Activated naive CD8-positive, alpha-beta T cell (primary cell): Measurements from ENCODE around the gene NDUFV2.
A peak's percentile ranks its signal among the peaks of the same experiment; 100 is the strongest.
"Not testable (repeated sequence)": the region's sequence is repeated elsewhere in the genome, so short reads cannot be mapped to it uniquely, and the experiment has no call there.

ENCODE experiments used
- H3K27ac Mint-ChIP-seq: one replicate; pipeline ENCODE4 v1.8.0; 2021; ENCODE audit warnings: mixed read lengths
- H3K27me3 Mint-ChIP-seq: one replicate; pipeline ENCODE4 v1.8.0; 2021; ENCODE audit warnings: mixed read lengths
- H3K36me3 Mint-ChIP-seq: one replicate; pipeline ENCODE4 v1.8.0; 2021; ENCODE audit warnings: mixed read lengths
- H3K4me1 Mint-ChIP-seq: one replicate; pipeline ENCODE4 v1.8.0; 2021; ENCODE audit warnings: low read depth, mixed read lengths
- H3K4me3 Mint-ChIP-seq: one replicate; pipeline ENCODE4 v1.8.0; 2021; ENCODE audit warnings: mild to moderate bottlenecking, mixed read lengths
- H3K9me3 Mint-ChIP-seq: one replicate; pipeline ENCODE4 v1.8.0; 2021; ENCODE audit warnings: low read depth, mixed read lengths

Gene NDUFV2

DNA sequence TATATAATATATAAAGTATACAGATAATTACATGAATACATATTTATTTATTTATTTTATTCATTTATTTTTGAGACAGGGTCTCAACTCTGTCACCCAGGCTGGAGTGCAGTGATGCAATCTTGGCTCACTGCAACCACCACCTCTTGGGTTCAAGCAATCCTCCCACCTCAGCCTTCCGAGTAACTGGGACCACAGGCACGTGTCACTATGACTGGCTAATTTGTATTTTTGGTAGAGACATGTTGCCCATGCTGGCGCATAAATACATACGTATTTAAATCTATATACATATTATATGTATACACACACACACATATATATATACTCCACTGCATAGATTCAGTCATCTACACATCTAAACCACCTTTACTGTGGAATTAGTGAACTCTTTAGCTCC is 20.6 kb upstream of the NDUFV2 start:
- Mint-ChIP-seq H3K27me3 (no peaks in the 10 kb centered on the region), H3K4me1 (peaks cover 41% of the 10 kb centered on the region), H3K36me3 (no peaks in the 10 kb centered on the region), H3K4me3 (no peak overlapping the region), H3K27ac (no peak overlapping the region), H3K9me3 (no peaks in the 10 kb centered on the region)

DNA sequence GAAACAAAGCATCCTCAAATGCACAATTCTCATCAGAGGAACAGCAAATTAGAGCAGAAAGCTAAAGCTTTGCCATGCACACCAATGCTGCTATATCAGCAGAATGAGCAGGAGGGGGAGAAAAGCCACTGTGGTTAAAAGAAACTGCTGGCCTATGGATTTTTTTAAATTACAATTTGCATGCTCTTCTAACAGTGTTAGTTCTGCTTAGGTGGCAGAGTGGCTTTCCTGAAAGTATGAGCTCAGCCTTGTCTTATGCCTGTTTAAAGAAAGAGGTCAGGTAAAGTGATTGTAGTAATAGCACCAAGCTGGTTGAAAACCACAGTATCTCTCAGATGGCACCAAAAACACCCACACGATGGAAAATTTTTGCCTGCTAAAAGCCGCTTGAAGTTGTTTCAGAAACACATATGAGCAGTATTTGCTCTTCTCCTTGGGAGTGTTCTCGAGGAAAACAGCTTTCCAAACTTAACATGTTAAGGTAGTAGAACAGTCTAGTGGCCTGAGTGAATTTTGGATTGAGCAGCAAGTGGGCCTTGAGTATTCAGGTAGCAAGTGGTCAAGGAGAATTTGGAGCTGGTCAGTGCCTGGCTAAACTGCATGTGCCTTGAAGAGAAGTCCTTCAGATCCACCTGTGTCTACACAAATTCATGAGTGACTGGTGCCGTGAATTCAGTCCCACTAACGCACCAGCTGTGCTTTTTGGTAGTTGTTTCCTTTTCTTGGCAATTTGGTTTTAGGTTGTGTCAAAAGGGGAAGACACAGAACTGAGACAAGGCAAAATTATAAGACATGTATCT is 19.6 kb upstream of the NDUFV2 start:
- Mint-ChIP-seq H3K4me1 (peaks cover 43% of the 10 kb centered on the region), H3K27ac (peak overlapping the region; percentile 91), H3K36me3 (no peaks in the 10 kb centered on the region), H3K9me3 (no peaks in the 10 kb centered on the region), H3K4me3 (peak overlapping the region; percentile 67), H3K27me3 (no peaks in the 10 kb centered on the region)

DNA sequence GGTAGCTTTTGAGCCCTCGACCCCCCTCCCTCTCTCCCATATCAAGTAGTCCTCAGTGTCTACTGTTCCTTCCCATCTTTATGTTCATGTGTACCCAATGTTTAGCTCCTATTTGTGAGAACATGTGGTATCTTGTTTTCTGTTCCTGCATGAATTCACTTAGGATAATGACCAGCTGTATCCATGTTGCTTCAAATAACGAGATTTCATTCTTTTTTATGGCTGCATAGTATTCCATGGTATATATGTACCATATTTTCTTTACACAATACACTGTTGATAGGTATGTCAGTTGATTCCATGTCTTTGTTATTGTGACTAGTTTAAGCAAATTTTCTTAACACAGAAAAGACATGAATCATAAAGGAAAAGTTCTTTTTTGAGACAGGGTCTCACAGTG is 16.5 kb upstream of the NDUFV2 start:
- Mint-ChIP-seq H3K9me3 (no peaks in the 10 kb centered on the region), H3K27me3 (no peaks in the 10 kb centered on the region), H3K4me3 (no peak overlapping the region), H3K4me1 (peaks cover 62% of the 10 kb centered on the region), H3K27ac (peak overlapping the region; percentile 58), H3K36me3 (no peaks in the 10 kb centered on the region)

DNA sequence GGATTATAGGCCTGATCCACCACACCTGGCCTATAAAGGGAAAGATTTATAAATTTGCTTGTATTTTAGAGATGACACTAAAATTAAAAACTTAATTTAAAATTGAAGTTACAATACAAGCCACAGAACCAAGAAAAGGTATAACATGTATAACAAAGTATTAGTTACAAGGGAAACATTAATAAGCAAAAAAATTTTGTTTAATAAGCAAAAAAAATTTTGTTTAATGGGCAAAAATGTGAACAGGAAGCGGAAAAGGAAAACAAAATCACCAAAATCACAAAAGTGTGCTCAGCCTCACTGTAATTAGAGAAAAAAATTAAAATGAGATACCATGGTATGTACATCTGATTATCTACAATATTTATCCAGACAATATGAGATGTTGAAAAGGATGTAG is 15.9 kb upstream of the NDUFV2 start:
- Mint-ChIP-seq H3K36me3 (no peaks in the 10 kb centered on the region), H3K27ac (no peak overlapping the region), H3K4me1 (peaks cover 65% of the 10 kb centered on the region), H3K9me3 (no peaks in the 10 kb centered on the region), H3K27me3 (no peaks in the 10 kb centered on the region), H3K4me3 (no peak overlapping the region)

DNA sequence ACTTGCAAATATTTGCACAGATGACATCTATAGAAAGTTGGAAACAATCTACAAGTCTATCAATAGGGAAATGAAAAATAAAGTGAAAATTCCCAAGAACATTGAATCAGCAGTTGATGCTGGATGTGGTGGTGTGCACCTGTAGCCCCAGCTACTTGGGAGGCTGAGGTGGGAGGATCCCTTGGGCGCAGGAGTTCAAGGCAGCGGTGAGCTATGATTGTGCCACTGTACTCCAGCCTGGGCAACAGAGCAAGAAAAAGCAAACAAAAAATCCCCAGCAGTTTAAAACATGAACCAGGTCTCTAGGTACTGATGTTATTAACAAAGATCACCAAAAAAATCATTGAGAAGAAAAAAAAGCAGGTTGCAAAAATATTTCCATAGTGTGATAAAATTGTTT is 15.4 kb upstream of the NDUFV2 start:
- no peak overlapping the region for H3K4me3 Mint-ChIP-seq
- no peaks in the 10 kb centered on the region for H3K27me3 Mint-ChIP-seq
- H3K9me3 Mint-ChIP-seq: no peaks in the 10 kb centered on the region
- H3K4me1 Mint-ChIP-seq: peaks cover 69% of the 10 kb centered on the region
- no peaks in the 10 kb centered on the region for H3K36me3 Mint-ChIP-seq
- H3K27ac Mint-ChIP-seq: peak overlapping the region; percentile 66

DNA sequence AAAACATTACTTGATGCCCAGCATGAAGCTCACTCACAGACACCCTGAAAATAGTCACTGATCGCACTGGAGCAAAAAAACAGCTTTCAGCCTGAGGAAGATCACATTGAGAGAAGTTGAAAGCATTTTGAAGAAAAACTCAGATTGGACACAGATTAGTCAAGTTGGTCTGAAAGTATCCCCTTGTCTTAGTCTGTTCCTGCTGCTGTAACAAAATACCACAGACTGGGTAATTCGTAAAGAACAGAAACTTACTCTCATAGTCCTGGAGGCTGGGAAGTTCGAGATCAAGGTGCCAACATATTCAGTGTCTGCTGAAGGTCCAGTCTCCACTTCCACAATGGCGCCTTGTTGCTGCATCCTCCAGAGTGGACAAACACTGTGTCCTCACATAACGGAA is 14.2 kb upstream of the NDUFV2 start:
- Mint-ChIP-seq H3K27ac (peak overlapping the region; percentile 68), H3K36me3 (no peaks in the 10 kb centered on the region), H3K9me3 (no peaks in the 10 kb centered on the region), H3K4me1 (peaks cover 66% of the 10 kb centered on the region), H3K27me3 (no peaks in the 10 kb centered on the region), H3K4me3 (peak overlapping the region; percentile 20)

DNA sequence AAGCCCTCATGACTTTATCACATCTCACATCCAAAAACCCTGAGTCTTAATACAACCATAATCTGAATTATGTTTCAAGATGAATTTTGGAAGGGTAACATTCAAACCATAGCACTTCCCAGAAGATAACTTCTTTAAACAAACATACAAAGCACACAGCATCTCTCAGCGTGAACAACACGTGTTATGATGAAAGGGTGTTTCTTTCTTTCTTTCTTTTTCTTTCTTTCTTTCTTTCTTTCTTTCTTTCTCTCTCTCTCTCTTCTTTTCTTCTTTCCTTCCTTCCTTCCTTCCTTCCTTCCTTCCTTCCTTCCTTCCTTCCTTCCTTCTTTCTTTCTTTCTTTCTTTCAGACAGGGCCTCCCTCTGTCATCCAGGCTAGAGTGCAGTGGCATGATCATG is 13.8 kb upstream of the NDUFV2 start:
- Mint-ChIP-seq H3K27ac (peak overlapping the region; percentile 75), H3K4me3 (peak overlapping the region; percentile 20), H3K4me1 (peaks cover 63% of the 10 kb centered on the region)
- not testable (repeated sequence) for H3K27me3 Mint-ChIP-seq, H3K36me3 Mint-ChIP-seq, H3K9me3 Mint-ChIP-seq

DNA sequence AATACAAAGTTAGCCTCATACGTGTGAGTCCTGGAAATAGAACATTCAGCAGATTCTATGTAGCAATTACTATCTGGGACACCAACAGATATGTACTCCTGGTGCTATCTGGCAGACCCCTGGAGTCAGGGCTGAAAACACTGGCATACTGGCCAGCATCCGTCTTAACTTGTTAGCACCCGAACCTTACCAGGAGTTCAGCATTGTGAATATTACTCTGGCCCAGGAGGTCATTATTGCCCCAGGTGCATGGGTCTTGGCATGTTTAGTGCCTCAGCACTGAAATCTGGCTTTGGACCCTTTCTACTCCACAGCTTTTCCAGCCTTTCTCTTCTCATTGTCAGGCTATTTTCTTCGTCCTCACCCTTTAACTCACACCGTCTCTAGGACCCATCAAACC is 11.9 kb upstream of the NDUFV2 start:
- peaks cover 74% of the 10 kb centered on the region for H3K4me1 Mint-ChIP-seq
- peak overlapping the region; percentile 82 for H3K4me3 Mint-ChIP-seq
- no peaks in the 10 kb centered on the region for H3K9me3 Mint-ChIP-seq
- H3K27me3 Mint-ChIP-seq: no peaks in the 10 kb centered on the region
- H3K36me3 Mint-ChIP-seq: peaks cover 2% of the 10 kb centered on the region
- peak overlapping the region; percentile 96 for H3K27ac Mint-ChIP-seq

DNA sequence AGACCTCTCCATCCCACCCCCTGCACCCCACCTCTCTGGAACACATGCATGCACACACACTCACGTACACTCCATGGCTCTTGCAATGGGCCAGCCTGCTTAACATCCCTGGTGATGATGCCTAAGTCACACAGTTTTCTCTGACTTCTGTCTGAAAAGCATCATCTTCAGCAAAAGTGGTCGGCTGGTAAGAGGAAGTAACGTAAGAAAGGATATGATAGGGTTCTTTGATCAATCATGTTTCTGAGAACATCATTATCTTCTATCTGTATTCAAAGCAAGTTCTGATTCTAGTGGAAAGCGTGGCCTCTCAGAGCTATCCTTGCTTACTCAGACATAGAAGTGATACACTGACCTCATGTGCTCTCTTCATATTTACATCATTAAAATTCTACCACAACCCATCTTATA is 11.4 kb upstream of the NDUFV2 start:
- H3K4me3 Mint-ChIP-seq: peak overlapping the region; percentile 82
- H3K27ac Mint-ChIP-seq: peak overlapping the region; percentile 96
- H3K4me1 Mint-ChIP-seq: peaks cover 77% of the 10 kb centered on the region
- no peaks in the 10 kb centered on the region for H3K9me3 Mint-ChIP-seq
- no peaks in the 10 kb centered on the region for H3K27me3 Mint-ChIP-seq
- peaks cover 2% of the 10 kb centered on the region for H3K36me3 Mint-ChIP-seq

DNA sequence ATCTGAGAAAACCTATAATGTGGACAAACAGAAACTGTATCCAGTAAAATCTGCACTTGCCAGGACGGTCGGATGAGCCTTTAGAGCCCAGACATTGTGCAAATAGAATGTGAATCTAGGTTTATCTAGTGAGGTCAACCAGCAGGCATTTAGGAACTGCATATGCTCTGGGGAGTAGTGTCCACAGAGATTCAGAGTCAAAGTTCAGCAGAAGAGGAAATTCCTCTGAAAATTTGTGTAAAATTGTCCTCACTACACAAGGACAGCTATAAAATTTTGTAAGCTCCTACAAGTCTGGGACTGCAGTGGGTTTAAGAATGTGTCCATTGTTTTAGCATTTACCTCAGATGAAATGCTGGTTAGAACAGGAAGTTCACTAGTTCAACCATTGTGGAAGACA is 9.8 kb upstream of the NDUFV2 start:
- Mint-ChIP-seq H3K36me3 (peaks cover 2% of the 10 kb centered on the region), H3K4me1 (peaks cover 79% of the 10 kb centered on the region), H3K4me3 (no peak overlapping the region), H3K9me3 (no peaks in the 10 kb centered on the region), H3K27me3 (no peaks in the 10 kb centered on the region), H3K27ac (peak overlapping the region; percentile 81)

DNA sequence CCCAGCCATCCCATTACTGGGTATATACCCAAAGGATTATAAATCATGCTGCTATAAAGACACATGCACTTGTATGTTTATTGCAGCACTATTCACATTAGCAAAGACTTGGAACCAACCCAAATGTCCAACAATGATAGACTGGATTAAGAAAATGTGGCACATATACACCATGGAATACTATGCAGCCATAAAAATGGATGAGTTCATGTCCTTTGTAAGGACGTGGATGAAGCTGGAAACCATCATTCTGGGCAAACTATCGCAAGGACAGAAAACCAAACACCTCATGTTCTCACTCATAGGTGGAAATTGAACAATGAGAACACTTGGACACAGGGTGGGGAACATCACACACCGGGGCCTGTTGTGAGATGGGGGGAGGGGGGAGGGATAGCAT is 9.4 kb upstream of the NDUFV2 start:
- H3K9me3 Mint-ChIP-seq, H3K27me3 Mint-ChIP-seq, H3K4me3 Mint-ChIP-seq, H3K36me3 Mint-ChIP-seq: not testable (repeated sequence)
- Mint-ChIP-seq H3K4me1 (peaks cover 81% of the 10 kb centered on the region), H3K27ac (peak overlapping the region; percentile 81)

DNA sequence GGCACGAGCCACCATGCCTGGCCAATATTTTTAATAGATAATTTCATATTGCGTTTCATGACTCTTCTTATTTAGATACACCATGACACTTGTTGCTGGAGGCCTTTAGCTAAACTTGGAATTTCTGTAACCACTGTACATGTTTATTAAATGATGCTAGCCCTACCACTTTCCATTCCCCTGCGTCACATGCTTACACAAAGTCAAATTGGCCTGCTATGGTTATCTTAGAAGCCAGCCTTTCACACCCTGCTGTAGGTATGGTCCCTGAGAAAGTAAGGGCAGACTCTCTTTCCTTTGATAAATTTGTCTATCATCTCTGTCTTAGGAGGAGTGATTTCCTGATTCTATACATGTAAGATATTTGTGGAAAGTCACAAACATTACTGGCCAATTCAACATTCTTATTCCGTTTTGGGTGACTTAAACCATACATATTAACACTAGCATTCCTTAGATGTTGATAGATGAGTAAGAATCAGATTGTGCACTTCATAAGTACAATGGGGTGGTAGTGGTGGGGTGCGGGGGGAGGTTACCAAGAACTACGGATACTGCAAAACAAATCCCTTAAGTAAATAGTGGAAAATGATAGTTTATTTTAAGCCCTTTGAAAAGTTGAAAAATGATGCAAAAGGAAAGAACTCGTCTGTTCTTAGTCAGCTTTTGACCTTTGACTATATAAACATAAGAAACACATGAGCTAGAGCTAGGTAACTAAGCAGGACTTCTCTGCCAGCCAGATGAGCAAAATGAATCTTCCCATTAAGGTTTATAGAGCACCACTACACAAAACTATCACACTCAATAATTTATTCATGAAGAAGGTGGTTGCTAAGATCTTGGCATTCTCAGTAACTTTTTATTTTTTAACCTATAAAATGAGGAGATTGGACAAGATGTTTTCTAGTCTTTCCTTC is 7.9 kb upstream of the NDUFV2 start:
- Mint-ChIP-seq H3K4me1 (peaks cover 70% of the 10 kb centered on the region), H3K27ac (peak overlapping the region; percentile 99), H3K27me3 (no peaks in the 10 kb centered on the region), H3K4me3 (peak overlapping the region; percentile 72), H3K9me3 (no peaks in the 10 kb centered on the region), H3K36me3 (peaks cover 2% of the 10 kb centered on the region)

DNA sequence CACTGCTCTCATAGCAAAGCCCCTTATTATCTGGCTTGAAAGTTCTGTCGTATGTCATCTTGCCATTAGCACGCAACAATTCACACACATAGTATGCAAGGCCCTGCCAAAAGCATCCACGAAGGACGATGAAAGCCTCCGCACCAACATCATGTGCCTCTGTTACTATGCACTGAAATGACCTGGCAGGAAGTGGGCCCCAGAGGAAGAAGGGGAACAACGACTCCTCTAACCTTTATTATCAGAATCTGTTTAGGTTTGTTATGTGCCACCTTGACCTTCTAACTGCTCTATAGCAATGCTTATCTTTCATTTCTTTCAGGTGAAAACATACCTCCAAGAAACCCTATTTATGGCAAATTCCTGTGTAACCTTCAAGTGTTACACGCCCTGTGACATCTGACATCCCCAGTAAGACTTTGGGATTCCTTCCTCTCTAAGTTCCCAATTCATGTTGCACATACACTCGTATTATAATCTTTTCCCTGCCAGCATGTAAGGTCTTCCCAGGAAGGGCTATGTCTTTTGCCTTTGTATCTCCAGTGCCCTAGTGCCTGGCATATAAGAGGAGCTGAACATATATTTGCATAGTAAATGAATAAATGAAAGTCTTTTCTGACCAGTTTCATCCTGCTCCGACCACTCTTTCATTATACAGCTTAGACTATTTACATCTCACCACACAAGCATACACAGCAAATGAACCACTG is 7.0 kb upstream of the NDUFV2 start:
- Mint-ChIP-seq H3K9me3 (no peaks in the 10 kb centered on the region), H3K27ac (peak overlapping the region; percentile 99), H3K4me3 (peak overlapping the region; percentile 72), H3K36me3 (peaks cover 2% of the 10 kb centered on the region), H3K4me1 (peaks cover 67% of the 10 kb centered on the region), H3K27me3 (no peaks in the 10 kb centered on the region)

DNA sequence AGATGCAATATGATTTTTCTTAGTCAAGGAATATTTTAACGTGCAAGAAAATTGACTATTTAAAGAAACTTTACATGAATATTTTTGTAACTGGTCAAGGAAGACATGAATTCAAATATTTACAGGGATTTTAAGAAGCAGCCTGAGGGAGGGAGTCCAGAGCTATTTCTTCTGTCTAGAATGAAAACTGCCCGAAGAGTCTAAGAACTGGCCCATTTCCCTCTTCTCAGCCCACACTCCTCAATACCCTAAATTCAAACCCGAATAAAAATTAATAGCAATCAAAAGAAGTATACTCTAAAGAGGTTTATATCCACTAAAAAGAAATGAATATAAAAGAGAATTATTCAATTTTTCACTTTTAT is 6.5 kb upstream of the NDUFV2 start:
- H3K27me3 Mint-ChIP-seq: no peaks in the 10 kb centered on the region

DNA sequence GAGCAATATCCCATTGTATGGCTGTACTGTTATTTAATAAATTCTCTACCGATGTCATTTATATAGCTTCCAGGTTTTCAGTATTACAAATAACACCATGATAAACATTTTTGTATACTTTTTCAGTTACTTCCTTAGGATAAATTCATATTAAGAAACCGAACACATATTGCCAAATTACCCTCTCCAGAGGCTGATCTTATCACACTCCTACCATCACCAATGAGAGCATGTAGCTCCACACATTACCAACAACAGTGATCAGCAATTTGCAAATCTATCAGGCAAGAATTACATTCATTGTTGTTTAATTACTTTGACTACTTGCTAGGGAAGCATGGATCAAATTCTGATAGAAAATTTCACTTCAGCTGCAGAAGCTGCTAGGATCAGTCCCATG is 5.8 kb upstream of the NDUFV2 start:
- Mint-ChIP-seq H3K9me3 (no peaks in the 10 kb centered on the region), H3K27me3 (no peaks in the 10 kb centered on the region), H3K27ac (peak overlapping the region; percentile 90), H3K36me3 (peaks cover 2% of the 10 kb centered on the region), H3K4me3 (no peak overlapping the region), H3K4me1 (peaks cover 64% of the 10 kb centered on the region)

More for the DNA sequence above, 6.5 kb upstream of the NDUFV2 start:
- Mint-ChIP-seq H3K4me3 (peak overlapping the region; percentile 72), H3K9me3 (no peaks in the 10 kb centered on the region), H3K4me1 (peaks cover 66% of the 10 kb centered on the region), H3K27ac (peak overlapping the region; percentile 99), H3K36me3 (peaks cover 2% of the 10 kb centered on the region)
